Activated CD4-positive, alpha-beta T cell treated with anti-CD3 and anti-CD28 coated beads, Interleukin-2, Interleukin-4, amounts not matched to agents 100 ng/mL and 50 ng/mL, durations not matched to agents 16 hours and 8 hours (primary cell): ENCODE data around the gene FRMD6.
A peak's percentile ranks its signal among the peaks of the same experiment; 100 is the strongest.
"Not testable (repeated sequence)": the region's sequence is repeated elsewhere in the genome, so short reads cannot be mapped to it uniquely, and the experiment has no call there.

Experiments used
- DNase-seq: peaks from one replicate; pipeline ENCODE4 v3.0.0-alpha.2; 2020; ENCODE audit warnings: low spot score

The FRMD6 gene

DNA sequence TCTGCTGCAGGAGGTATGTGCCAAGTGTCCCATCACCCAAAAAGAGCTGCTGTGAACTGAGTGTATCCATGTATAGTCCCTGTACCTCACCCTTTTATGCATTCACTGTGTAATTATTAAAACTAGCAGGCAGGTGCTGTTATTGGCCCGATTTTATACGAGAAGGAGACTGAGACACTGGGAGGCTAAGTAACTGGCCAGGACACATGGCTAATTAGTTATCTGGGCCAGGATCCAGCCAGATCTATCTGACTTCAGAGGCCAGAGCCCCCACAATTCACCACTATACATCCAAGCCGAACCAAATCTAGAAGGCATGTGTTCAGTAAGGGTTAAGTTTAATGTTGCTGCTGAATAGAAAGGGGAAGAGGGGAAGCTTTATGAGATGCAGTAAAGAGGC is 73.4 kb downstream of the FRMD6 start:
- no peak for DNase-seq

DNA sequence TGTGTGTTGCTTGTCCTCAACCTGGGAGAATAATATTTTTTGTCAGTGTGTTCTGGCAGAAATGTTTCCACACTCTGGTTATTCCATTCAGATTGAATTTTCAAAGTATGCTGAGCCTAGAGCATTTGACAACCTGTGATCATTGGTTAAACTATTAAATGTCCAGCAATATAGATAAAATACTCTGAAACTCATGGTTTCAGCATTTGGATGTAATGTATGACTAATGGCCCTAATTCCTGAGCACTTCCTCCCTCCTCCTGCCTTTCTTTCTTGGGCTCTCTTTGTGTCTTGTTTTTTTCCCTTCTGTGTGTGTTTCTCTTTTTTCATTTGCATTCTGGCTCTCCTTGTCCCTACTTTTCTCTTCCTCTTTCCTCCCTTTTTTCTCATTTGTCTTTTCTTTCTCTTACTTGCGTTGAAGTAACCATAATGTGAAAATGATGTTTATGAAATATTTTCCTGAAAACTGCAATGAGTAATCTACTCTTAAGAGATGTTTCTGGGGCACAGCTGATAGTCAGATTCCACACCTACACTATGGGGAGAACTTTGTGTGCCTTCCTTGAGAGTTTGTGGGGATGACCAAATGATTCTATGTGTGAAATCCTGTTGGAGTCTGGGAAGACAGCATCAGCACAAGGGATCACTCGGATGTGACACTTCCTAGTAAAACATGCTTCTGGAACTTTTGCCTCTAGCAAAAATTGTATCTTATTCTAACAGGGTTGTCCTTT is 74.6 kb downstream of the FRMD6 start:
- no peak for DNase-seq

DNA sequence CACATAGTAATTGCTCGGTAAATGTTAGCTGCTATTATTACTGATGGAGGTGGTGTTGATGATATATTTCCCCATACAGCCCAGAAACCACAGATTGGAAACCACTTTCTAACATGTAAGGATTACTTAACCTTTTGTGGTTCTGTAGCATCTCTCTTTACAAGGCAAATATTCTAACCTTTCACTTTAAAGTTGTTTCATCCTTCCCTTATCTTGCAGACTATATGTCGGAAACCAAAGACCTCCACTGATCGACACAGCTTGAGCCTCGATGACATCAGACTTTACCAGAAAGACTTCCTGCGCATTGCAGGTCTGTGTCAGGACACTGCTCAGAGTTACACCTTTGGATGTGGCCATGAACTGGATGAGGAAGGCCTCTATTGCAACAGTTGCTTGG is 75.8 kb downstream of the FRMD6 start:
- no peak for DNase-seq

DNA sequence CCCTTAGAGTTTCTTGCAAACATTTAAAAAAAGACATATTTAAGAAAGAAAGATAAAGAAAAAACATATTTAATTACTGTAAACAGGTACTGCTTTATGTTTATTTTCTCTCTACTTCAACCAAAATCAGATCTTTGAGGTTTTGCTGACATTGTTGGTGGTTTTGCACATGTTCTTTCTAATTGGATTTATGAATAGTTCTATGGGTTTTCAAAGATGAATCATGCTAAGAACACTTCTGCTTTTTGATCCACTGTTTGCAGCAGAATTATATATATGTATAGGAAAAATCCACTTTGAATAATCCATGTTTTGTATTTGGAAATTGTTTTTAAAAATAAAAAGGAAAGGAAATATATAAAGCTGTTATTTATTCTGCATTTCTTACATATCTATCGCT is 78.4 kb downstream of the FRMD6 start:
- no peak for DNase-seq

DNA sequence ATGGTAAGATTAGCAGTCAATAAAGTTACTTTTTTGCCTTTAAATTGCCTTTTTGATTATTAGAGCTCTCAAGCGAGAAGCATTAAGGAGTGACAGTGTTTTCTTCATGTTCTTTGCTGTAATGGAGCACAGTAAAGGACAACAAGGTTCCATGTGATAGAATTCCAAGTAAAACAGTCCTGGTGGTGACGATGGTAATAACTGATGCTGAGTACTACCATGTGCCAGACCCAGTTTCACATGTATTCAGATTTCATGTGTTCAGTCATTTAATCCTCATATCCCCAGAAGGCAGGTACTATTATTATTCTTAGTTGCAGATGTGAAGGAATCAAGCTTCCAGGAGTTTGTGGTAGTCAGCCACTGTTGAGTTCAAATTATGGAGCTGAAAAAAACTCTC is 79.0 kb downstream of the FRMD6 start:
- DNase-seq: no peak

DNA sequence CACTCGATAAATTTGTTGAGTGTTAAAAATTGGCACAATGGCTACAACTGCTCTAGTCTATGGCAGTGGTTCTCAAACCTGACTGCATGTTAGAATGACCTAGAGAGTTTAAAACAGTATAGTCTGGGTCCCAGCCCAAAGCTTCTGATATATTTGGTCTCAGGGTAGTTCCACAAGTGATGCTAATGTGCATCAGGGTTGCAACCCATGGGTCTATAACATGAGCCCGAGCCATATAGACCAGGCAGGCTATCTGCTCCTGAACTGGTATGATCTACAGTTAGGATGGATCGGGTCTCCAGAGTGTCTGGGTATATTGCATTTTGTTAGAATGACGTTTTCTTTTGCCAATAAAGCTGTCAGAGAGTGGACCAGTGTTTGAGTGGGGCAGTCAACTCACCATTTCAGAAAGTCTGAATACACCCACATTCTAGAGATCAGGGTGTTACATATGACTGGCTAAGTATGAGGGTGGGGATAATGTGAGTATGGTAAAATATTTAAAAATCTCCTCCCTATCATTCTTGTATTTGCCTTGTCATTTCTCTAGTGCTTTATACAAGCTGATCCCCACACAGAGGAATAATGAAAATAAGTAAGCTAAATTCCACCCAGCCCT is 80.9 kb downstream of the FRMD6 start:
- no peak for DNase-seq

DNA sequence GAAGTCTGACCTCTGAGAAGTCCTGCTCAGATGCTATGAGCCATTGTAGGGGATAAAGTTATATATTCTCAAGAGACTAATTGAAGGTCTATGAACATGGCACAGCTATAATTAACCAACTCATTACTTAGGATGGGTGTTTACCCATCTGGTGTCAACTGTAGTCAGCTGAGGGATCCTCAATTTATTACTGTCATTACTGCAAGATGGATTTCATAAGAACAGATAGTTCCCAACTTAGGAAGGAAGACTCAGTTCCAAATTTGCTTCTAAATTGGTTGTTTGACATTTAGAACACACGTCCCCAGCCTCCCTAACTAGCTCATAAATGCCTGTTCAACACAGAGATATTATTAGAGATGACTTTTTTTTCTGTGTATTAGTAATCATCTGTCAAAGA is 81.4 kb downstream of the FRMD6 start:
- no peak for DNase-seq

DNA sequence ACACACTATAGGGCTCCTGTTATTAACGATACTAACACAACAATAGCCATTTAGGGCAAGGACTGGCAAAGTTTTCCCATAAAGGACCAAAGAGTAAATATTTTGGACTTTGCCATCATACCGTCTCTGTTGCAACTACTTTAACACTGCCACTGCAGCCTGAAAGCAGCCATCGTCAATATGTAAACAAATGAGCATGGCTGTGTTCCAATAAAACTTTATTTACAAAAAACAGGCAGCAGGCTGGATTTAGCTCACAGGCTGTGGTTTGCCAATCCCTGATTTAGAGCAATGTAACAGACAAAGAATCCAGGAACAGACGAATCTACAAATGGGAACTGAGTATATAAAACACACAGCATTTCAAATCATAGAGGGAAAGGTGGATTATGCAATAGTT is 84.1 kb downstream of the FRMD6 start:
- no peak for DNase-seq

DNA sequence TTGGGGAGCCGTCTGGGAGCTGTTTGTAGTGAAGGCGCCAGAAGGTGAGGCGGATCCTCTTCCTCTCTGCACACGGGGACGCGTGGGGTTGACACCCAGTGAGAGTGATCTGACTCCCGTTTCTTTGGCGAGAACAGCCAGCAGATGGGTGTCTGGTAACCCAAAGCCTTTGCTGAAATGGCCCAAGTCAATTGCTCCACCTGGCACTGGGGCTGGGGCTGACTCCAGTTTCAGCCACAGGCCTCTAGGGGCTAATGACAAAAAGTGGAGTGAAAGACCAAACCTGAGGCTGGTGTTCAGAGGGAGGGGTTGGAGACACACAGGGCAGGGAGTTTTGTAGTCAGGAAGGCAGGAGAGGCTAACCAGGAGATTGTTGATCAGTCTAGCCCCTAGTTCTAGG is 87.0 kb downstream of the FRMD6 start:
- DNase-seq: no peak

DNA sequence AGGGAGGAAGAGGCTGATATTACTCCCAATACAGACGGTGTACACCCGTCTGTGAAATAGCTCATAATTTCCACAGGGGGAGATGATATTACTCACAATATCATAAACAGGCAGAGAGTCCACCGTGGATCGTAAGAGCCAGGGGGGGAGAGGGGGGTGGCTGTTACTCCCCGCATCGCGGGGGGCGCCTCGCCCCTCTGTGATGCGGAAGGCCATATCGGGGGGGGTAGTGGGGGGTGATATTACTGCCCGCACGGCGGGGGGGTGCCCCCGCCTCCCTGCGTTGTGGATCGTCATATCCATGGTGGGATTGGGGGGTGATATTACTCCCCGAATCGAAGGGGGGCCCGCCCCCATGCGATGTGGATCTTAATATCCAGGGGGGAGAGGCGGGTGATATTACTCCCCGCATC is 91.9 kb downstream of the FRMD6 start:
- no peak for DNase-seq

- no peak for DNase-seq
These were observed 92.8 kb downstream of the FRMD6 start for GRCh38 chr14:51744372-51745130.

- not testable (repeated sequence) for DNase-seq
These were observed 95.1 kb downstream of the FRMD6 start for GRCh38 chr14:51746823-51747222.

- no peak for DNase-seq
These were observed 98.8 kb downstream of the FRMD6 start for GRCh38 chr14:51750542-51750941.

- DNase-seq: not testable (repeated sequence)
These were observed 100.1 kb downstream of the FRMD6 start for GRCh38 chr14:51751611-51752345.

DNA sequence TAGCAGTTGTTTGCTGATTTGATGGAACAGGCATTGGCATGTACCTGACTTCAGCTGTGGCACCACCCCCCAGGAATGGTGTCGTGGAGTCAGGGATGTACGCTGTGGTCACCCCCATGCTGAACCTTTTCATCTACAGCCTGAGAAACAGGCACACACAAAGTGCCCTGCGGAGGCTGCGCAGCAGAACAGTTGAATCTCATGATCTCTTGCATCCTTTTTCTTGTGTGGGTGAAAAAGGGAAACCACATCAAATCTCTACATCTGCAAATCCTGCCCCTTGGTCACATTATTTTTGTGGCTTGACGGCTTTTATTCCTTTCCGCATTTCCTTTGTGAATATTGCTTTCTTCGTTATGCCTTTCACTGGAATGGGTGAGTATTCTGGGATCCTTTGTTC is 106.0 kb downstream of the FRMD6 start:
- DNase-seq: not testable (repeated sequence)

DNA sequence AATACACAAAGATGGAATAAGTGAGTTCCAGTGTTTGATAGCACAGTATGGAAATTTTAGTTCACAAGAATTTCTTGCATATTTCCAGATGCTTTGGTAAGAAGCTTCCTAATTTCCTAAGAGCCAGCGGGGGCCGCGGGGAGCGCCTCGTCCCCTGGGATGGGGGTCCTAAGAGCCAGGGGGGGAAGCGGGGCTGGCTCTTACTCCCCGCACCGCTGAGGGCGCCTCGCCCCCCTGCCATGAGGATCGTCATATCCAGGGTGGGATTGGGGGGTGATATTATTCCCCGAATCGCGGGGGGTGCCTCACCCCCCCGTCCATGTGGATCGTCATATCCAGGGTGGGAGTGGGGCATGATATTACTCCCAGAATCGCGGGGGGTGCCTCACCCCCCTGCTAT is 108.2 kb downstream of the FRMD6 start:
- no peak for DNase-seq

GRCh38 chr14:51765726-51766125 is 114.0 kb downstream of the FRMD6 start:
- DNase-seq: not testable (repeated sequence)

GRCh38 chr14:51766586-51766985 is 114.9 kb downstream of the FRMD6 start:
- DNase-seq: not testable (repeated sequence)

DNA sequence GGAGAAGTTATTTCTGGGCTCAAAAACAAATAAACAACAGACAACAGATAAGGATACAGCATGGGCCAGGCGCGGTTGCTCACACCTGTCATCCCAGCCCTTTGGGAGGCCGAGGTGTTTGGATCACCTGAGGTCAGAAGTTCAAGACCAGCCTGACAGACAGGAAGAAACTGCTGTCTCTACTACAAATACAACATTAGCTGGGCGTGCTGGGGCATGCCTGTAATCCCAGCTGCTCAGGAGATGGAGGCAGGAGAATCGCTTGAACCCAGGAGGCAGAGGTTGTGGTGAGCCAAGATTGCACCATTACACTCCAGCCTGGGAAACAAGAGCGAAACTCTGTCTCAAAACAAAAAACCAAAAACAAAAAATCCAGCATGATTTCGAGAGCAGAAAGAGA is 117.6 kb downstream of the FRMD6 start:
- DNase-seq: not testable (repeated sequence)

DNA sequence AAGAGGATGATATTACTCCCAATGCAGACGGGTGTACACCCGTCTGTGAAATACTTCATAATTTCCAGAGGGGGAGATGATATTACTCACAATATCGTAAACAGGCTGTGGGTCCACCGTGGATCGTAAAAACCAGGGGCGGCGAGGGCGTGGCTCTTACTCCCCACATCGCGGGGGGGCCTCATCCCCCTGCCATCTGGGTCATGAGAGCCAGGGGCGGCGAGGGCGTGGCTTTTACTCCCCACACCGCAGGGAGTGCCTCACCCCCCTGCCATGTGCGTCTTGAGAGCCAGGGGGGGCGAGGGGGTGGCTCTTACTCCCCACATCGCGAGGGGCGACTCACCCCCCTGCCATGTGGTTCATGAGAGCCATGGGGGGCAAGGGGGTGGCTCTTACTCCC is 122.5 kb downstream of the FRMD6 start:
- no peak for DNase-seq

GRCh38 chr14:51776102-51776894 is 124.6 kb downstream of the FRMD6 start:
- DNase-seq: peak; percentile 36
